A549 treated with DMSO at 1 μM for 4 hours (cell line): ENCODE data around the gene TIGAR. TPM values are rescaled to one million over a fixed set of nuclear protein-coding genes. Genes with fewer than 3 reads are reported as not detected.

Source experiments
- total RNA-seq: library from RNA; stranded (reverse); fragments of 200-300 nt; extraction: Qiagen RNA extraction; gene quantifications from 5 replicates; pipeline ENCODE4 v1.2.3, GENCODE V29; 2022; ENCODE audit warnings: low read depth

Gene TIGAR, protein sequence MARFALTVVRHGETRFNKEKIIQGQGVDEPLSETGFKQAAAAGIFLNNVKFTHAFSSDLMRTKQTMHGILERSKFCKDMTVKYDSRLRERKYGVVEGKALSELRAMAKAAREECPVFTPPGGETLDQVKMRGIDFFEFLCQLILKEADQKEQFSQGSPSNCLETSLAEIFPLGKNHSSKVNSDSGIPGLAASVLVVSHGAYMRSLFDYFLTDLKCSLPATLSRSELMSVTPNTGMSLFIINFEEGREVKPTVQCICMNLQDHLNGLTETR
- 41.3 to 52.2 TPM (median 41.6 TPM) in 5 replicates for total RNA-seq

DNA sequence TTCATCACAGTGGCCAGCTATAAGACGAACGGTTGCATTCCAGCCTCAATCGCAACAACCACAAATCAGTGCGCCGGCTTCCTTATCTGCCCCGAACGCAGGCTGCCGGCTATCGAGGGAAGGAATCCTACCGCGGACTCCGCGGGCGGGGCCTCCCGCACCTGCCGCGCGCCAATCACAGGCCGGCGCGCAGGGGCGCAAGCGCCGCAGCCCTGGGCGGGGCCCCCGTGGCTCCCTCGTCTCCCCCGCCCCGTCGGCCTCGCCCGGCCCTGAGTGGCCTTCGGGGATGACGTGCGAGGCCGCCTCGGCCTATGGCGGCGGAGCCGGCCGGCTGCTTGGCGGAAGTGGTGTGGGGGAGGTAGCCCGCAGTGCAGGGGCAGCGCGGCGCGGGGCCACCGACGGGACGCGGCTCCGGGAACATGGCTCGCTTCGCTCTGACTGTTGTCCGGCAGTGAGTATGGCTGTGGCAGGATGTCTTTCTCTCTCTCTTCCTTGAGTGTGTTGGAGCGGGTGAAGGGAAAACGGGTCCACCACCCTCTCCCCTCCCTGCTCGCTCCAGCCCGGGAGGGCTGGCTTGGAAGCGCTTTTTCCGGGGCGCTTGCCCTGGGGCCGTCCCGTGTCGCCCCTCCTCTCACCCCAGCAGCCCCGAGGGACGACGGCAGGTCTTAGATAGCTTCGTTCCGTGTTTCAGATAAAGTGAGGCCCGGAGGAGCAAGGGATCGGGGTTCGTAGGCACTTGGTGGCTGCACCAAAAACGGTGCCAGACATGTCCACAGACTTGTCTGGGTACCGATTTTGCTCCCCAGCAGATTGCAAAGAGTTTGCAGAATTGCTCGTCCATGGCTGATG is at the start of gene TIGAR:
Gene TIGAR, plus strand, starts transcription at position 361 of the 849 bp plus-strand sequence. Its CDS starts 59 bp downstream, at position 420.

DNA sequence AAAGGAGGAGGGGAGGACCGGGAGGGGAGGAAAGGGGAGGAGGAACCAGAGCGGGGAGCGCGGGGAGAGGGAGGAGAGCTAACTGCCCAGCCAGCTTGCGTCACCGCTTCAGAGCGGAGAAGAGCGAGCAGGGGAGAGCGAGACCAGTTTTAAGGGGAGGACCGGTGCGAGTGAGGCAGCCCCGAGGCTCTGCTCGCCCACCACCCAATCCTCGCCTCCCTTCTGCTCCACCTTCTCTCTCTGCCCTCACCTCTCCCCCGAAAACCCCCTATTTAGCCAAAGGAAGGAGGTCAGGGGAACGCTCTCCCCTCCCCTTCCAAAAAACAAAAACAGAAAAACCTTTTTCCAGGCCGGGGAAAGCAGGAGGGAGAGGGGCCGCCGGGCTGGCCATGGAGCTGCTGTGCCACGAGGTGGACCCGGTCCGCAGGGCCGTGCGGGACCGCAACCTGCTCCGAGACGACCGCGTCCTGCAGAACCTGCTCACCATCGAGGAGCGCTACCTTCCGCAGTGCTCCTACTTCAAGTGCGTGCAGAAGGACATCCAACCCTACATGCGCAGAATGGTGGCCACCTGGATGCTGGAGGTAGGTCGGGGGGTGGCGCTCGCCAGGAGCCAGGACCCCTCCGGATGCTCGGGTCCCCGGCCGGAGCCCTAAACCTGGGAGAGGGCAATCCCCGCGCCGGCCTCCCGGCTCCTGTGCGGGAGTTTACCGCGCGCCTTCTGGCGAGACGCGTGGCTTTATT is 47.2 kb upstream of the TIGAR start, which contains the start of gene CCND2:
Gene CCND2, plus strand, starts transcription at position 111 of the 744 bp plus-strand sequence. Its CDS starts 279 bp downstream, at position 390.

DNA sequence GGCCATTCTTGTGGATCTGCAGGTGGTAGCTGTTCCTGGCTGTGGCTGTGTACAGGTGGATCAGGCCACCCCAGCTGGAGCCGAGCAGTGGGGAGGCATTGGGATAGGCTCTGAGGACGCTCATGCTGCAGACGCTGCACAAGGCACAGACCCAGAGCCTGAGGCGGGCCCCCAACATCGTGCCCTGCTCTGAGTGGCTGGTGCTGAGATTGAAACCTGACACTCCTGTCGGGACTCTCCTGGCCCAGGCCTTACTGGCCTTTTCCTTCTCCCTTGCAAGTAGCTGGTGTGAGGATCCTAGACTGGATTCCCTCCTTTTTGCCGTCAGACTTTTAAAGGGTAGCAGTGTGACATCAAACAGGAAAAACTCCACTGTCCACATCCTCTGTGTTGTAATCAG is 58.4 kb downstream of the TIGAR start, which contains the start of gene FGF23:
Gene FGF23, minus strand, starts transcription at position 308 of the 400 bp plus-strand sequence. Its CDS starts 130 bp downstream, at position 178.

Other genes with a start within 250 kb of the TIGAR start
- 0.01 TPM in 1 of 5 replicates, not detected in the others for gene CCND2, start 47.5 kb upstream of the TIGAR start, total RNA-seq
- gene FGF23, start 58.5 kb downstream of the TIGAR start, total RNA-seq: not detected in 5 replicates
- not detected in 5 replicates for gene FGF6, start 124.6 kb downstream of the TIGAR start, total RNA-seq
- gene RAD51AP1, start 217.7 kb downstream of the TIGAR start, total RNA-seq: 14.8 to 25.1 TPM (median 20.7 TPM) in 5 replicates
- gene DYRK4, start 241.0 kb downstream of the TIGAR start, total RNA-seq: 41.1 to 50.5 TPM (median 45.4 TPM) in 5 replicates